Measurements from ENCODE around the gene ASTN1. TPM values are rescaled to one million over a fixed set of nuclear protein-coding genes. Genes with fewer than 3 reads are reported as not detected.

The ASTN1 gene
- polyA plus RNA-seq, 1 of the 3 experiments (the other 2 are of a cell fraction), result 0.13 TPM

- H3F3A ChIP-seq (replicated peaks; ENCODE audit: insufficient read depth), result no peaks in the 10 kb centered on the region
- CTCF ChIA-PET, result no interaction called here
- DNase-seq, result no peak
Observed at GRCh38 chr1:176954242-176954641, 210.3 kb downstream of the ASTN1 start.

GRCh38 chr1:176950736-176951324 lies 213.7 kb downstream of the ASTN1 start:
- ChIA-PET POLR2A (no interaction called here), CTCF (interaction anchor here (0.7 to 1.2 kb wide), 4 partner anchors 15 to 995 kb away, joined by 3 to 4 read pairs (median 3); partner anchors contain the start of gene ASTN1)
- Histone ChIP-seq H3F3A (replicated peaks; ENCODE audit: insufficient read depth) (no peaks in the 10 kb centered on the region), H3K4me3 (ENCODE audit: low read depth in 2 of 2, low read length in 1 of 2) (no peak overlapping the region), H2AFZ (ENCODE audit: low read depth) (no peak overlapping the region), H3K36me3 (replicated peaks in 1 of 2; ENCODE audit: control insufficient read depth in 1 of 2, insufficient read depth in 2 of 2, low read length in 1 of 2) (no peaks in the 10 kb centered on the region), H3K79me2 (ENCODE audit: insufficient read depth) (no peaks in the 10 kb centered on the region), H3K4me2 (no peak overlapping the region), H3K9me3 (no peaks in the 10 kb centered on the region), H4K20me1 (ENCODE audit: insufficient read depth) (no peaks in the 10 kb centered on the region), H3K9me2 (no peaks in the 10 kb centered on the region), H3K9ac (no peak overlapping the region), H3K4me1 (ENCODE audit: control insufficient read depth in 1 of 2, insufficient read depth in 2 of 2, low read depth in 1 of 2, low read length in 1 of 2) (no peaks in the 10 kb centered on the region; a peak in 2 of 4 replicates), H3K27me3 (ENCODE audit: insufficient read depth) (no peaks in the 10 kb centered on the region), H3K27ac (ENCODE audit: low read depth in 2 of 2, low read length in 1 of 2) (no peak overlapping the region)
- 18% methylated on average over 2 of the region's 2 CpGs for WGBS (ENCODE audit: low lambda C conversion rate)
- no peak for DNase-seq
- no peak for TF ChIP-seq NRF1 (IDR thresholded peaks at IDR 0.05; ENCODE audit: low read depth, low read length)
- TF ChIP-seq RFX5 (IDR thresholded peaks at IDR 0.05; ENCODE audit: low read length), result no peak
- TF ChIP-seq PBX3 (IDR thresholded peaks at IDR 0.05), result no peak
- no peak for TF ChIP-seq ELF1 (IDR thresholded peaks at IDR 0.05)
- no peak for TF ChIP-seq JUND (IDR thresholded peaks at IDR 0.05)
- TF ChIP-seq YY1 (IDR thresholded peaks at IDR 0.05; ENCODE audit: low read depth), result no peak
- TF ChIP-seq GATA2 (CRISPR knock-in tag; IDR thresholded peaks at IDR 0.05), result no peak
- no peak for TF ChIP-seq TEAD4 (IDR thresholded peaks at IDR 0.05; ENCODE audit: borderline replicate concordance, insufficient read depth)
- no peak for TF ChIP-seq IRF3 (IDR thresholded peaks at IDR 0.05; ENCODE audit: low read depth, low read length)
- no peak for TF ChIP-seq MEF2A (IDR thresholded peaks at IDR 0.05; ENCODE audit: borderline replicate concordance, low read depth)
- no peak for TF ChIP-seq SMC3 (IDR thresholded peaks at IDR 0.05; ENCODE audit: low read depth, low read length)
- TF ChIP-seq RAD21 (IDR thresholded peaks at IDR 0.05; ENCODE audit: low read length), result no peak
- TF ChIP-seq USF1 (IDR thresholded peaks at IDR 0.05; ENCODE audit: borderline replicate concordance, low read depth), result no peak
- no peak for TF ChIP-seq FOXJ3 (CRISPR knock-in tag; IDR thresholded peaks at IDR 0.05)
- no peak for TF ChIP-seq CTCF (IDR thresholded peaks at IDR 0.05)
- no peak for TF ChIP-seq POLR2AphosphoS5 (IDR thresholded peaks at IDR 0.05; ENCODE audit: low read depth, low read length)
- TF ChIP-seq EP300 (IDR thresholded peaks at IDR 0.05; ENCODE audit: borderline replicate concordance in 1 of 2, low read depth in 1 of 2, low read length in 1 of 2), result no peak
- no peak for TF ChIP-seq MXI1 (IDR thresholded peaks at IDR 0.05; ENCODE audit: low read depth, low read length)

More at GRCh38 chr1:176954242-176954641, 210.3 kb downstream of the ASTN1 start:
- no peak overlapping the region for H3K4me2 ChIP-seq
- no peaks in the 10 kb centered on the region for H3K79me2 ChIP-seq (ENCODE audit: insufficient read depth)
- H3K36me3 ChIP-seq (replicated peaks in 1 of 2; ENCODE audit: control insufficient read depth in 1 of 2, insufficient read depth in 2 of 2, low read length in 1 of 2), result no peaks in the 10 kb centered on the region
- peak; percentile 19; the same call in 1 of the 2 replicates for TF ChIP-seq CTCF (IDR thresholded peaks at IDR 0.05)
- TF ChIP-seq TEAD4 (IDR thresholded peaks at IDR 0.05; ENCODE audit: borderline replicate concordance, insufficient read depth), result no peak
- no peak overlapping the region for H3K4me3 ChIP-seq (ENCODE audit: low read depth in 2 of 2, low read length in 1 of 2)
- H4K20me1 ChIP-seq (ENCODE audit: insufficient read depth), result no peaks in the 10 kb centered on the region
- no peak overlapping the region for H3K9ac ChIP-seq
- no peaks in the 10 kb centered on the region for H3K9me3 ChIP-seq
- H3K9me2 ChIP-seq, result no peaks in the 10 kb centered on the region
- peaks cover 0 to 3% of the 10 kb centered on the region in 2 experiments; a peak in 2 of 4 replicates for H3K4me1 ChIP-seq (ENCODE audit: control insufficient read depth in 1 of 2, insufficient read depth in 2 of 2, low read depth in 1 of 2, low read length in 1 of 2)
- no peak overlapping the region for H3K27ac ChIP-seq (ENCODE audit: low read depth in 2 of 2, low read length in 1 of 2)
- POLR2A ChIA-PET, result no interaction called here
- H2AFZ ChIP-seq (ENCODE audit: low read depth), result no peak overlapping the region
- no peaks in the 10 kb centered on the region for H3K27me3 ChIP-seq (ENCODE audit: insufficient read depth)
